ENCODE measurements around the gene FKBP11.
A peak's percentile ranks its signal among the peaks of the same experiment; 100 is the strongest.

DNA sequence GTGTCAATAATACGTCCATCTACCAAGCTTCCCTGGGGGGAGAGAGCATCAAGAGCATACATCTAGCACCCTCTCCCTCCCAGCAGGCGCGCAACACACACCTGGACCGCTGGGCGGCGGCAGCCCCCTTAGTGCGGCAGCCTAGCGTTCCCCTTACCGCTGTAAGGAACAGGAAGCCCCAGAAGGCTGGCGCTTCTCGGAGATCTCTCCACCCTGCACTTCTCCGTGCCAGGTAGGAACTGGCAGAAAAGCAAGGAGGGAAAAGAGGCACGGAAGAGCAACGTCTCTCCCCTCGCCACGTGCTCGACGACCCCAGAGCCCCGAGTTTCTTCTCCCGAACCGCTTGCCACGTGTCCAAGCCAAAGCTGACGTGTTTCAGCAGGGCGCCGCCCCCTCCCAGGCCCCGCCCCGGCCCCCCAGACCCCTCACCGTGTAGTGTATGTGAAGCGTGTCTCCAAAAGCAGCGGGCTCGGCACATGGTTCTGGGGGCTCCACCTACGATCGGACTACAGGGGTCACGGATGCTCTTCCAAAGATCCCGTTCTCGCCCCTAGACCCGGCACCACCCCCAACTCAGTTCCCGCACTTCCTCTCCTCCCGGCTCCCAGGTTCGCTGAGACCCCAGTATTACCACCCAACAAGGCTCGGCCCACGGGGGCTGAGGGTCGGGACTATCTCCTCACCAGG lies 532 bp downstream of the FKBP11 start:
- peak in 2 of 3 experiments; percentile 28 to 31 for TF ChIP-seq CTCF (IDR thresholded peaks at IDR 0.05)
- TF ChIP-seq POLR2A (IDR thresholded peaks at IDR 0.05), result no peak

Measured in testis (tissue), 2 donors.